ENCODE data around the gene HSD17B10.
A peak's percentile ranks its signal among the peaks of the same experiment; 100 is the strongest.

- TF ChIP-seq POLR2A (IDR thresholded peaks at IDR 0.05) = peak in 1 of 2 donors; percentile 72
- TF ChIP-seq CTCF (IDR thresholded peaks at IDR 0.05) = no peak
Observed at GRCh38 chrX:53422861-53423306, 11.3 kb downstream of the HSD17B10 start, which contains the start of gene RIBC1.

All from adrenal gland (tissue), 5 donors.